Activated T-helper 2 cell treated with anti-CD3 and anti-CD28 coated beads, Interferon-gamma antibody, Interleukin-2, Interleukin-4, amounts not matched to agents 10 μg/mL and 5 μg/mL and 100 μg/mL, durations not matched to agents 14 hours and 24 hours and 36 hours (primary cell): Measurements from ENCODE around the gene METTL18. TPM values are rescaled to one million over a fixed set of nuclear protein-coding genes. Genes with fewer than 3 reads are reported as not detected.
"Not testable (repeated sequence)": the region's sequence is repeated elsewhere in the genome, so short reads cannot be mapped to it uniquely, and the experiment has no call there.

ENCODE experiments used
- DNase-seq: peaks from one replicate; pipeline ENCODE4 v3.0.0; 2021; ENCODE audit warnings: low spot score
- H3K27ac Mint-ChIP-seq: one replicate; pipeline ENCODE4 v1.8.0; 2021; ENCODE audit warnings: mixed read lengths
- H3K27me3 Mint-ChIP-seq: one replicate; pipeline ENCODE4 v1.8.0; 2021; ENCODE audit warnings: low read depth, mixed read lengths
- H3K36me3 Mint-ChIP-seq: one replicate; pipeline ENCODE4 v1.8.0; 2021; ENCODE audit warnings: low read depth, mixed read lengths
- H3K4me1 Mint-ChIP-seq: one replicate; pipeline ENCODE4 v1.8.0; 2021; ENCODE audit warnings: low read depth, mixed read lengths
- H3K4me3 Mint-ChIP-seq: one replicate; pipeline ENCODE4 v1.8.0; 2021; ENCODE audit warnings: low read depth, mild to moderate bottlenecking, moderate library complexity, mixed read lengths
- H3K9me3 Mint-ChIP-seq: one replicate; pipeline ENCODE4 v1.8.0; 2021; ENCODE audit warnings: mixed read lengths
- intact Hi-C: fragments of 100-400 bp; cut with micrococcal nuclease; formaldehyde crosslinking; loops from one replicate; pipeline ENCODE4 v1.15.1; 2023
- total RNA-seq: library from RNA; stranded (reverse); gene quantifications from 2 replicates; pipeline ENCODE4 v1.2.3, GENCODE V29; 2022

METTL18 gene
- total RNA-seq: 8.9 and 10.9 TPM in 2 replicates

DNA sequence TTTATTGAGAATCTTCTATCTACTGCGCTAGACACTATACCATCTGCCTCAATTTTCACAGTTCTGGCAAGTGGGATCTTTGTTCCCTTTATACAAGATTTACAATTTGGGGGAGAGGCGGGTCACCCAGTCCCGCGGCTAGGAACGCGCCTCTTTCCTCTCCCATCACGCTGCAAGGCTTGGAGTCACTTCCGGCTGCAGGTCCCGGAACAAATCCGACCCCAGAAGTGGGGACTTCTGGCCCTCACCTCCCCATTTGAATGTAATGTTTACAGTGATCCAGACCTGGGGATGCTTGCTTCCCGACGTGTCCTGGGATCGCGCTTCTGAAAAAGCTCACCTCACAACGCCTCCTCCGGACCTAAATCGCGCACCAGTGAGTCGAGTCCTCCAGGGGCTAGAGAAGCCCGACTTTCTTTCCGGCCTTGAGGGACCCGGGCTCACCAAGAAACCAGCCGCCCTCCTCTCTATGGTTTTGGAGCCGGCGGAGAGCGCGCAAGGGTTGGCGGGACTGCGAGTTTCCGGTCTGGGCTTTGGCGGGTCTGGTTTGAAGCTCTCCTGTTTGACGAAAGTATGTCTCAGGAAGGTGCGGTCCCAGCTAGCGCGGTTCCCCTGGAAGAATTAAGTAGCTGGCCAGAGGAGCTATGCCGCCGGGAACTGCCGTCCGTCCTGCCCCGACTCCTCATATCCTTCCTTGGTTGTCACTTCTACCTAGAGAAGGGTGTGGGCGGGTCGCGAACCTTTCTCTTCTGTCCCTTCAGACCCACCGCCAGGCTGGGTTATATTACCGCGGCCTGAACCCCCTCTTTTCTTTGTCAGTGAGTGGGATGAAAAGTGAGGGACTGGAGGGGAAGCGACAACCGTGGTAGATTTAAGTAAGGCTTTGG lies at the start of gene METTL18:
Gene METTL18, minus strand, starts transcription at position 378 of the 887 bp plus-strand sequence. CDS start 1,212 bp downstream, outside the sequence.
- intact Hi-C loops: loop anchor here (1.0 to 10.0 kb wide), 10 partner anchors 82 to 1560 kb away; partner anchors contain the start of genes F5, GORAB, KIFAP3 and NME7
- peak within 1 kb of the TSS; percentile 92 for H3K4me3 Mint-ChIP-seq
- peaks cover 51% of the 10 kb centered on the region for H3K4me1 Mint-ChIP-seq
- no peaks in the 10 kb centered on the region for H3K9me3 Mint-ChIP-seq
- H3K36me3 Mint-ChIP-seq: peaks cover 57% of the 10 kb centered on the region
- H3K27ac Mint-ChIP-seq: peak within 1 kb of the TSS; percentile 98
- H3K27me3 Mint-ChIP-seq: no peaks in the 10 kb centered on the region
- DNase-seq: peak; percentile 92

DNA sequence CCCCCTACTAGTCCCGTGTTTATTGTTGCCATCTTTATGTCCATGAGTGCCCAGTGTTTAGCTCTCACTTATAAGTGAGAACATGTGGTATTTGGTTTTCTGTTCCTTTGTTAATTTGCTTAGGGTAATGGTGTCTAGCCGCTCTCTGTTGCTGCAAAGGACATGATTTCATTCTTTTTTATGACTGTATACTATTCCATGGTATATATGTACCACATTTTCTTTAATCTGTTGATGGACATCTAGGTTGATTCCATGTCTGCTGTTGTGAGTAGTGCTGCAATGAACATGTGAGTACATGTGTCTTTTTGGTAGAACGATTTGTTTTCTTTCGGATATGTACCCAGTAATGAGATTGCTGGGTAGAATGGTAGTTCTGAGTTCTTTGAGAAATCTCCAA lies 44.2 kb upstream of the METTL18 start:
- intact Hi-C loops: no loop called here
- DNase-seq: no peak
- peaks cover 4% of the 10 kb centered on the region for H3K4me1 Mint-ChIP-seq
- peaks cover 72% of the 10 kb centered on the region for H3K36me3 Mint-ChIP-seq
- H3K27ac Mint-ChIP-seq: no peak overlapping the region
- H3K27me3 Mint-ChIP-seq: no peaks in the 10 kb centered on the region
- no peak overlapping the region for H3K4me3 Mint-ChIP-seq
- H3K9me3 Mint-ChIP-seq: peaks cover 22% of the 10 kb centered on the region

DNA sequence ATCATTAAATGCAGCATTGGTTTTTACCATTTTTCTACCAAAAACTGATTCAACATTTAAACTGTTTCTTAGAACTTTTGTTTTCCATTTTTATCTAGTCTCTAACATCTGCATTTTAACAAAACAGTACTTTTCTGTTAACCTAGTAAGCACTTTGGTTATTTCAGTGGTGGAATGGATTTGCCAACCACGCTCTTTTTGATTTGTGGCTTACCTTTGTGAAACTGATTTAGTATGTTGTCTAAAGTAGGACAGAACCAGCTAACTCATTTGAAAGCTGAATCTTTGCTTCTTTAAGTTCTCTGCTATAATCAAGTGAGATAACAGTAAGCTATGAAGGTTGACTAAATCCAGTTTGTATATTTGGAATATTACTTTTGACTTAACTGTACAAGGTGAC lies 41.5 kb upstream of the METTL18 start:
- Mint-ChIP-seq H3K27me3 (no peaks in the 10 kb centered on the region), H3K4me1 (no peaks in the 10 kb centered on the region), H3K4me3 (no peak overlapping the region), H3K27ac (no peak overlapping the region), H3K9me3 (peaks cover 22% of the 10 kb centered on the region), H3K36me3 (peaks cover 68% of the 10 kb centered on the region)
- intact Hi-C loops: no loop called here
- DNase-seq: no peak

DNA sequence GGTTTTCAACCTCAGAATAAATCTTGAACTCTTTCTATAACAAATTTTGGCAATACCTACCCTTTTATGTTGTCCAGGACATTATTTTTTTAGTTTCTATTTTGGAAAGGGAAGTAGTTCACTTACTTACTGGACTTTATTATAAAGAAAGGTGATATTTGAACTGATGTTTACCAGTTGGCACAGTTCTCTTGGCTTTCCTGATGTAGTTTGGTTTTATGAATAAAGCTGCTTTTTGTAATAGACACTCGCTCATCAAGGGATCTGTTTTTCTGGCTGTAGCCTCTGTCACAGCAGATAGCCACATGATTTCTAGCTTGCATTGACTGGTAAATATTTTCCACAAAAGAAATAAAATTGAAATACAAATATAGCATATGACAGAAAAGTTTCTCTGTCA lies 40.9 kb upstream of the METTL18 start:
- Mint-ChIP-seq H3K9me3 (peaks cover 18% of the 10 kb centered on the region), H3K4me3 (no peak overlapping the region), H3K36me3 (peaks cover 68% of the 10 kb centered on the region), H3K27ac (peak overlapping the region; percentile 30), H3K4me1 (no peaks in the 10 kb centered on the region), H3K27me3 (no peaks in the 10 kb centered on the region)
- intact Hi-C loops: no loop called here
- no peak for DNase-seq

DNA sequence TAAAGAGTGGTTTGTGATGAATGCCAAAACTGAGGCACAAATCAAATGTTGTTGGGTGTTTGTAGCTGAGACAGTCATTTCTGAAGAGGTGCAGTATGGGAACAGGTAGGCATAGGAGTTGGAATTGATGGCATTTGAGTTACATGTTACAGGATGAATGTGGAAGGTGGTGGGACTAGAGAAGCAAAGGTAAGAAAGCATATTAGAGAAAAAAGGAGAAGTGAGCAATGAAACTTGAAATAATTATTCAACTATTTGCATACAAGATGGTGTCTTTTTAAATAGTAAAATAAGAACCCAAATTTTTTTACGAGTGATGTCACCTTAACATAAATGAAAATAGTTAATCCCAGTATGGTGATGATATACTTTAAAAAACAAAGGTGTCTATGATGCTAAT lies 40.2 kb upstream of the METTL18 start:
- no peak for DNase-seq
- H3K36me3 Mint-ChIP-seq: peaks cover 67% of the 10 kb centered on the region
- H3K9me3 Mint-ChIP-seq: peaks cover 14% of the 10 kb centered on the region
- intact Hi-C loops: no loop called here
- no peaks in the 10 kb centered on the region for H3K27me3 Mint-ChIP-seq
- no peaks in the 10 kb centered on the region for H3K4me1 Mint-ChIP-seq
- H3K27ac Mint-ChIP-seq: no peak overlapping the region
- no peak overlapping the region for H3K4me3 Mint-ChIP-seq

DNA sequence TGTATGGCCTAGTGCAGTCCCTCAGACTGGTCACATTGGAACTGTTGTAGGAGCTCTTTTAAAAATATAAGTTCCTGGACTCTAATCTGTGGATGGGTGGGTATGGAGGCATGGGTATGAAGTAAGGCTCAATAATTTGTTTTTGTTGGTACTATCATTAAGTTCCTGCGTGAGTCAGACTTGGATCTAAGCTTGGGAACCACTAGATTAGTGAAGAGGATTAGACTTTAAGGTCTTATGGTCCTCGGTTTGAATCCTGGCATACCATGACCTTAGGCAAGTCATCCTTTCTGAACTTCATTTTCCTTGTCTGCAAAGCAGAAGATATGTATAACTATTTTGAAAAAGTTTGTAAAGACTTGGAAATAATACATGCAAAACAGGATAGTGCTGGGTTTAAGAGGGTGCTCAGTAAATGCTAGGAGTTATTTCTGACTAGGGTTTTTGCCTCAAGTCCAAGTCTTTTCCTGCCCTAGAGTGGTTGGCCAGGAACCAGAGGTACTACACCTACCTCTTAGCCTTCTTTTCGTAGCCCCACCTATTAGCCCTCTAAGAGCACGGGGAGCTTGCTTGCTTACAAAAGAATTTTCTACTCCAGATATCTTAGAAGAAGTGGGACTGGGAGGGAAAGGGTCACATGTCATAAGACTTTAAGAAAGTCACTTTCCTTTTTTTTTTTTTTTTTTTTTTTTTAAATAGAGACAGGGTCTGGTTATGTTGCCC lies 38.6 kb upstream of the METTL18 start:
- H3K4me1 Mint-ChIP-seq: no peaks in the 10 kb centered on the region
- H3K27me3 Mint-ChIP-seq: no peaks in the 10 kb centered on the region
- DNase-seq: no peak
- H3K27ac Mint-ChIP-seq: no peak overlapping the region
- intact Hi-C loops: no loop called here
- peaks cover 61% of the 10 kb centered on the region for H3K36me3 Mint-ChIP-seq
- H3K9me3 Mint-ChIP-seq: no peaks in the 10 kb centered on the region
- H3K4me3 Mint-ChIP-seq: no peak overlapping the region

DNA sequence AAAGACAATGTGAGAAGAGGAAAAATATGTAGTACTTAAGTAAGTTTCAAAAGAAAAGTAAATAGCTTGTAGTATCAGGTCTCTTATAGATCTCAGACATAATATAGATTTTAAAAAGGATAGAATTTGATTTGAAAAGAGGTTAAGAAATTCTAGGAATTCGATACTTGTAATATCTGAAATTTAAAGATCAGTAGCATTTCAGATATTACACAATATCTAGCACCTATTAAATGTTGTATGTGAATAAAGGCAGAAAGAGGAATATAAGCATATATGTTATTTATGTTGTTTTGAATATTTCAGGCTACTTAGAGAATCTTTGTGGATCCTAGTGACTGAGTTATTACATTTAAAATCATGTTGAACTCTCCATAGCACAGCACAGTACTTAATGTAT lies 35.0 kb upstream of the METTL18 start:
- peaks cover 57% of the 10 kb centered on the region for H3K36me3 Mint-ChIP-seq
- intact Hi-C loops: no loop called here

DNA sequence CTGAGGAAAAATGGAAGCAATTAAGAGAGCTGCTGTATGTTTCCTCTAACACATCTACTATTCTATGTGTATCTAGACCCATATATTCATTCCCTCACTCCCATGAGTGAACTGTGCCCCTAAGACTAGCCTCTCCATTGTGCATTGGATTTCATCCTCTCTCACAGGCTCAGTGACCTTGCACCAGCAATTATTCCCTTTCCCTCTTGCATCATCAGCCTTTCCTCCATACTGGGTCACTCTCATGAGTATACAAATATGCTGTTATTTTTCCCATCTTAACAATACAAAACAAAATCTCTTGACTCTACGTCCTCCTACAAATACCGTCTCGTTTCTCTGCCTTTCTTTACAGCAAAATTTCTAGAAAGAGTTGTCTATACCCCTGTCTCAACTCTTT lies 29.4 kb upstream of the METTL18 start:
- Mint-ChIP-seq H3K27me3 (no peaks in the 10 kb centered on the region), H3K27ac (no peak overlapping the region), H3K4me3 (no peak overlapping the region), H3K9me3 (no peaks in the 10 kb centered on the region), H3K36me3 (peaks cover 33% of the 10 kb centered on the region), H3K4me1 (peaks cover 5% of the 10 kb centered on the region)
- DNase-seq: no peak
- intact Hi-C loops: no loop called here

More for the DNA sequence above, 35.0 kb upstream of the METTL18 start:
- Mint-ChIP-seq H3K4me1 (no peaks in the 10 kb centered on the region), H3K27me3 (no peaks in the 10 kb centered on the region), H3K27ac (no peak overlapping the region), H3K4me3 (no peak overlapping the region), H3K9me3 (no peaks in the 10 kb centered on the region)
- no peak for DNase-seq

DNA sequence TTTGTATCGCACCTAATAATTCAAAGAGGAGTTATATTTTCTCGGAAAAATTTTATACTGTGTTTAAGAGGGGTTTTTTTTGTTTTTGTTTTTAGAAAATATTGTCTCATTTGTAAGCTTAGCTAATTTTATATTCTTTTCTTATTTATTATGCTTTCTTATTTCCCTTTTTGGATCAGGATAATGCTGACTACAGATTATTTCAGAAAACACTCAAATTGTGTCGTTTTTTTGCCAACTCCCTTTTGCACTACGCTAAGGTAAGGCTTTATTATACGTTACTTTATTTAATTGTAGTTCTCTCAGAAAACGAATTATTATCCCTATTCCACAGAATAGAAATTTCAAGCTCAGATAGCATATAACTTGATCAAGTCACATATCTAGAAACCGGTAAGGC lies 26.8 kb upstream of the METTL18 start:
- no peak overlapping the region for H3K4me3 Mint-ChIP-seq
- H3K27me3 Mint-ChIP-seq: no peaks in the 10 kb centered on the region
- H3K27ac Mint-ChIP-seq: no peak overlapping the region
- no peak for DNase-seq
- H3K36me3 Mint-ChIP-seq: peaks cover 35% of the 10 kb centered on the region
- H3K4me1 Mint-ChIP-seq: peaks cover 5% of the 10 kb centered on the region
- intact Hi-C loops: no loop called here
- no peaks in the 10 kb centered on the region for H3K9me3 Mint-ChIP-seq

DNA sequence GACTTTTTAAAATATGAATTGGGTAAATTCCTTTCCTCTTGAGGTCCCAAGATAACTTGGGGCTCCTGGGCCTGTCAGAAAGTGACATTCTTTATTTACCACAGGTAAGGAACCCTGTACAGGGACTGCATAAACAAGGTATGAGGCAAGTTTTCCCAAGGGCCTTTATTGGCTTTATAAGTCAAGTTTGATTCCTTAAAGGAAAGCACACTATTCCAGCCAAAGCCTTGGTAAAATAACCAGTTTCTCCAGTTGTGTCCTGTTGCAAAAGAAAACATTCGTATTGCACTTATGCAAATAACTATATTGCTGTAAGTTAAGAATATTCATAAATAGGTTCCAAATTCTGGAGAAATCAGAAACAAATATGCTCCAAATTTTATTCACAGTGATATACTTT lies 21.9 kb upstream of the METTL18 start:
- intact Hi-C loops: no loop called here
- peaks cover 48% of the 10 kb centered on the region for H3K36me3 Mint-ChIP-seq
- H3K27me3 Mint-ChIP-seq: no peaks in the 10 kb centered on the region
- peaks cover 8% of the 10 kb centered on the region for H3K4me1 Mint-ChIP-seq
- no peaks in the 10 kb centered on the region for H3K9me3 Mint-ChIP-seq
- DNase-seq: no peak
- no peak overlapping the region for H3K4me3 Mint-ChIP-seq
- H3K27ac Mint-ChIP-seq: no peak overlapping the region

DNA sequence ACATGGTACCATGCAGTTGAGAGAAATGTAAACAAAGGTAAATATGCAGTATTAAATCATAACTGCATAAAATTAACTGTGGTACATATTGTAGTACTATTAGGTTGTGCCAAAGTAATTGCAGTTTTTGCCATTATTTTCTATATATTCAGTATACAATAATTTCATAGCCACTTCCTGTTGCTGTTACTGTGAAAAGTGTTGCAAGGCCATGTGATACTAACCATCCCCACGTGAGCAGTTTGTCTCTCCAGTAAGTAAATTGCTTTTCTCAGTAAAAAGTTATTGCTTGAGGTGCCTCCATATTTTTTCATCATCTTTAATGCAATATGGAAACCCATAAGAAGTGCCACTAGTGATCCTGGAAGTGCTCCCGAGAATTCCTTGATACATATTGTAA lies 19.6 kb upstream of the METTL18 start:
- H3K36me3 Mint-ChIP-seq: peaks cover 45% of the 10 kb centered on the region
- no peak for DNase-seq
- intact Hi-C loops: no loop called here
- no peak overlapping the region for H3K4me3 Mint-ChIP-seq
- no peaks in the 10 kb centered on the region for H3K9me3 Mint-ChIP-seq
- peaks cover 7% of the 10 kb centered on the region for H3K4me1 Mint-ChIP-seq
- H3K27ac Mint-ChIP-seq: no peak overlapping the region
- H3K27me3 Mint-ChIP-seq: no peaks in the 10 kb centered on the region

DNA sequence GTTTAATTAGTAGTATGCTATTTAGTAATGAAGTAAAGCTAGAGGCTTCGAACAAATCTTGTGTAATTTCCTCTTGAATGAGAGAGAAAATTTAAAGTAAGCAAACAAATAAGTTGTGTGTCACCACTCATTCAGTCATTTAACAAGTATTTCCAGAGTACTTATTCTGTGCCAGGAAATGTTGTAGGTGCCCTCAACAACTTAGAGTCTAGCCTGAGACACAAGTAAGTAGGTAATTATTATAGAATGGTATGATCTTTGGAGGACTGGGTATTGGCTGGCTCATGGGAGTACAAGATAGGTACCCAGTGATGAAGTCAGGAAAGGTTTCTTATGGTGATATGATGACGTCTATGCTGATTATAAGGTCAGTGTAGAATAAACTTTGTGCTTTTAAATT lies 17.4 kb upstream of the METTL18 start:
- intact Hi-C loops: no loop called here
- H3K4me1 Mint-ChIP-seq: peaks cover 9% of the 10 kb centered on the region
- DNase-seq: no peak
- H3K27ac Mint-ChIP-seq: no peak overlapping the region
- no peak overlapping the region for H3K4me3 Mint-ChIP-seq
- no peaks in the 10 kb centered on the region for H3K9me3 Mint-ChIP-seq
- H3K27me3 Mint-ChIP-seq: no peaks in the 10 kb centered on the region
- H3K36me3 Mint-ChIP-seq: peaks cover 49% of the 10 kb centered on the region

DNA sequence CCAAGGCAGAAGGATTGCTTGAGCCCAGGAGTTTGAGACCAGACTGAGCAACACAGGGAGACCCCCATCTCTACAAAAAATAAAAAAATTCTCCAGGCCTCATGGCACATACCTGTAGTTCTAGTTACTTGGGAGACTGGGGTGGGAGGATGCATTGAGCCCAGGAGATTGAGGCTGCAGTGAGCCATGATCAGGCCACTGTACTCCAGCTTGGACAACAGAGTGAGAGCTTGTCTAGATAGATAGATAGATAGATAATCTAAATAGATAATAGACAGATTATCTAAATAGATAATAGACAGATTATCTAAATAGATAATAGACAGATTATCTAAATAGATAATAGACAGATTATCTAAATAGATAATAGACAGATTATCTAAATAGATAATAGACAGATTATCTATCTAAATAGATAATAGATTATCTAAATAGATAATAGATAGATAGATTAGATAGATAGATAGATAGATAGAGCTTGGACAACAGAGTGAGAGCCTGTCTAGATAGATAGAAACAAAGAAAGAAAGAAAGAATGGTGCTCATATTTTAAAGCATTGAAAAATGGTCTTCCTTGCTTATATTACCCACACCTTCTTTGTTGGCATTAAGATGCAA lies 16.8 kb upstream of the METTL18 start:
- not testable (repeated sequence) for H3K4me1 Mint-ChIP-seq, H3K27me3 Mint-ChIP-seq

More for the DNA sequence above, 16.8 kb upstream of the METTL18 start:
- DNase-seq, H3K9me3 Mint-ChIP-seq, H3K4me3 Mint-ChIP-seq, intact Hi-C loops, H3K27ac Mint-ChIP-seq: not testable (repeated sequence)
- peaks cover 52% of the 10 kb centered on the region for H3K36me3 Mint-ChIP-seq
